Upper lobe of left lung (tissue), 4 donors: Measurements from ENCODE around the gene HERPUD2.

Experiments
- CTCF ChIP-seq, 6 experiments: fragments of 450-650 bp in 4 of 6; fragments of 200-600 bp in 2 of 6; sonication (generic) in 2 of 6; IDR thresholded peaks; one replicate each; pipeline ENCODE4 v1.5.1; 2016 to 2019; ENCODE audit warnings: antibody characterized with exemption in 6 of 6
- POLR2A ChIP-seq, 4 donors: fragments of 450-650 bp; IDR thresholded peaks; one replicate each; pipeline ENCODE4 v1.5.1; 2016 to 2017; ENCODE audit warnings: antibody characterized with exemption in 4 of 4, mild to moderate bottlenecking in 2 of 4
- POLR2AphosphoS5 ChIP-seq, 2 donors: sonication (generic); formaldehyde crosslinking; IDR thresholded peaks; one replicate each; pipeline ENCODE4 v1.5.1; 2017; ENCODE audit warnings: antibody characterized with exemption in 2 of 2

- TF ChIP-seq POLR2A (IDR thresholded peaks at IDR 0.05) = no peak
- TF ChIP-seq CTCF (IDR thresholded peaks at IDR 0.05) = no peak
- no peak for TF ChIP-seq POLR2AphosphoS5 (IDR thresholded peaks at IDR 0.05)
Measured at GRCh38 chr7:35723011-35723410, 28.1 kb upstream of the HERPUD2 start.
